ENCODE results near the gene SEMA4F. TPM values are rescaled to one million over a fixed set of nuclear protein-coding genes. Genes with fewer than 3 reads are reported as not detected.

SEMA4F gene
- total RNA-seq, 6 donors from 2014 or later = 6.3 to 15.3 (median 10.1) TPM

- no peaks in the 10 kb centered on the region for H3K27me3 ChIP-seq
- 83 to 94% methylated on average over 3 of the region's 3 CpGs for WGBS, 2 donors
- no peak overlapping the region for H3K4me3 ChIP-seq
- DNase-seq = no peak
- ATAC-seq (ENCODE audit: low FRiP score in 2 of 2) = no peak
- H3K4me1 ChIP-seq = peaks cover 0 to 14% (median 9%) of the 10 kb centered on the region in 4 donors
- H3K27ac ChIP-seq = no peak overlapping the region
- TF ChIP-seq POLR2A (IDR thresholded peaks at IDR 0.05) (no peak), POLR2AphosphoS5 (IDR thresholded peaks at IDR 0.05) (no peak), CTCF (IDR thresholded peaks at IDR 0.05) (no peak), EP300 (IDR thresholded peaks at IDR 0.05) (no peak)
- no peaks in the 10 kb centered on the region for H3K9me3 ChIP-seq
- no peaks in the 10 kb centered on the region for H3K36me3 ChIP-seq
Measured at GRCh38 chr2:74689671-74690070, 35.6 kb downstream of the SEMA4F start.

GRCh38 chr2:74690571-74690970, 36.5 kb downstream of the SEMA4F start:
- Histone ChIP-seq H3K27me3 (no peaks in the 10 kb centered on the region), H3K36me3 (no peaks in the 10 kb centered on the region), H3K4me1 (peaks cover 0 to 14% (median 10%) of the 10 kb centered on the region in 4 donors), H3K27ac (no peak overlapping the region), H3K9me3 (no peaks in the 10 kb centered on the region), H3K4me3 (no peak overlapping the region)
- WGBS, 2 donors = 4 to 8% methylated on average over 4 of the region's 4 CpGs
- DNase-seq = peak in 1 of 2 donors; percentile 33
- no peak for TF ChIP-seq EP300 (IDR thresholded peaks at IDR 0.05)
- TF ChIP-seq CTCF (IDR thresholded peaks at IDR 0.05) = peak; percentile 29 to 72 (median 62)
- peak in 1 of 2 donors; percentile 85 for ATAC-seq (ENCODE audit: low FRiP score in 2 of 2)

- TF ChIP-seq EP300 (IDR thresholded peaks at IDR 0.05) (no peak), POLR2AphosphoS5 (IDR thresholded peaks at IDR 0.05) (no peak), CTCF (IDR thresholded peaks at IDR 0.05) (no peak), POLR2A (IDR thresholded peaks at IDR 0.05) (no peak)
- DNase-seq (peak in 1 of 2 donors; percentile 16), ATAC-seq (ENCODE audit: low FRiP score in 2 of 2) (no peak)
- H3K36me3 ChIP-seq = no peaks in the 10 kb centered on the region
- WGBS, 2 donors = 82% methylated on average over 5 of the region's 5 CpGs
- H3K4me3 ChIP-seq = no peak overlapping the region
- no peaks in the 10 kb centered on the region for H3K9me3 ChIP-seq
- no peaks in the 10 kb centered on the region for H3K27me3 ChIP-seq
- peaks cover 0 to 14% (median 10%) of the 10 kb centered on the region in 4 donors for H3K4me1 ChIP-seq
- no peak overlapping the region for H3K27ac ChIP-seq
Measured at GRCh38 chr2:74691929-74692328, 37.9 kb downstream of the SEMA4F start.

- no peaks in the 10 kb centered on the region for H3K9me3 ChIP-seq
- H3K36me3 ChIP-seq = no peaks in the 10 kb centered on the region
- H3K4me1 ChIP-seq = peaks cover 0 to 14% (median 10%) of the 10 kb centered on the region in 4 donors
- H3K27me3 ChIP-seq = no peaks in the 10 kb centered on the region
- H3K27ac ChIP-seq = no peak overlapping the region
- ATAC-seq (ENCODE audit: low FRiP score in 2 of 2) = no peak
- TF ChIP-seq POLR2AphosphoS5 (IDR thresholded peaks at IDR 0.05) (no peak), EP300 (IDR thresholded peaks at IDR 0.05) (no peak), CTCF (IDR thresholded peaks at IDR 0.05) (no peak), POLR2A (IDR thresholded peaks at IDR 0.05) (no peak)
- H3K4me3 ChIP-seq = no peak overlapping the region
- no peak for DNase-seq
Measured at GRCh38 chr2:74693213-74693612, 39.2 kb downstream of the SEMA4F start.

GRCh38 chr2:74693668-74694067, 39.6 kb downstream of the SEMA4F start:
- no peak for DNase-seq
- Histone ChIP-seq H3K4me1 (peaks cover 0 to 14% (median 10%) of the 10 kb centered on the region in 4 donors), H3K36me3 (no peaks in the 10 kb centered on the region), H3K9me3 (no peaks in the 10 kb centered on the region), H3K27me3 (no peaks in the 10 kb centered on the region), H3K4me3 (no peak overlapping the region), H3K27ac (no peak overlapping the region)
- no peak for ATAC-seq (ENCODE audit: low FRiP score in 2 of 2)
- 44 to 55% methylated on average over 1 of the region's 1 CpG for WGBS, 2 donors
- TF ChIP-seq EP300 (IDR thresholded peaks at IDR 0.05) (no peak), POLR2AphosphoS5 (IDR thresholded peaks at IDR 0.05) (no peak), CTCF (IDR thresholded peaks at IDR 0.05) (no peak), POLR2A (IDR thresholded peaks at IDR 0.05) (no peak)
